OCI-LY1 (cell line): ENCODE data around the gene PLPPR2.

Experiments
- EZH2 ChIP-seq: fragments of 200-600 bp; sonication (generic), shearing (Covaris generic); IDR thresholded peaks from 2 replicates; pipeline ENCODE4 v1.8.0; 2017; ENCODE audit warnings: borderline replicate concordance, mixed run types, mild to moderate bottlenecking, antibody characterized with exemption, low read length, moderate library complexity, mixed read lengths
- TF ChIP-seq, protein P1 (sequence below): fragments of 200-600 bp; sonication (generic), shearing (Covaris generic); IDR thresholded peaks from 2 replicates; pipeline ENCODE4 v1.5.1; 2017; ENCODE audit warnings: mild to moderate bottlenecking, antibody characterized with exemption, low read length, moderate library complexity, mixed read lengths

DNA sequence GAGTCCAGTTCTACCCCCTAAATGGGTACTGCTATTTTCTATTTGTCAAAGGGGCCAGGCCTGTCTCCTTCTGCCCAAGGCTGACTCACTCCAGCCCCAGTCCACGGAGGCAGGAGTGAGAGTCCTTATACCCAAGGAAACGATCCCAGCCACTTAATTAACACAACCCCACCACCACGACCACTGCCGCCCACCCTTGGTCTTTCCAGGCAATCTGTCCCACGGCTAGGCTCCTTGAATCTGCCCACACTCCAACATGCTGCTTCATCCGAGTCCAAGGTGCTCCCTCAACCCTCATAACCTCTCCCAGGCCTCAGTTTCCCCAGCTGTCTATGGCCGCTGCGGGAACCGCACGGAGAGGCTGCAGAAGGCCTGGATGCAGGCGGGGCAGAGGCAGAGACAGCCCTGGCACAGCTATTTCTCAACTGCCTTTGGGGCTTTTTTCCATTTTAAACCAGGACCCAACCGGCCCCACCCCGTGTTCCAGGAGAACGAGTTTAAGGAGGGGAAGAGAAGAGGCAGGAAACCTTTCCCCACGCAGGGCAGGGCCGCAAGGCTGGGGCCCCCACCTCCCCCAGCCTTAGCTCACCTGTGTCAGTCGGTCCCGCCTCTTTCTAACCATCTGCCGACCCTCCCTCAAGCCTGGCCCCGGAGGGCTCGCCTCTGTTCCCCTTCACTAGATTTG lies 16.5 kb upstream of the PLPPR2 start:
- TF ChIP-seq, protein P1, sequence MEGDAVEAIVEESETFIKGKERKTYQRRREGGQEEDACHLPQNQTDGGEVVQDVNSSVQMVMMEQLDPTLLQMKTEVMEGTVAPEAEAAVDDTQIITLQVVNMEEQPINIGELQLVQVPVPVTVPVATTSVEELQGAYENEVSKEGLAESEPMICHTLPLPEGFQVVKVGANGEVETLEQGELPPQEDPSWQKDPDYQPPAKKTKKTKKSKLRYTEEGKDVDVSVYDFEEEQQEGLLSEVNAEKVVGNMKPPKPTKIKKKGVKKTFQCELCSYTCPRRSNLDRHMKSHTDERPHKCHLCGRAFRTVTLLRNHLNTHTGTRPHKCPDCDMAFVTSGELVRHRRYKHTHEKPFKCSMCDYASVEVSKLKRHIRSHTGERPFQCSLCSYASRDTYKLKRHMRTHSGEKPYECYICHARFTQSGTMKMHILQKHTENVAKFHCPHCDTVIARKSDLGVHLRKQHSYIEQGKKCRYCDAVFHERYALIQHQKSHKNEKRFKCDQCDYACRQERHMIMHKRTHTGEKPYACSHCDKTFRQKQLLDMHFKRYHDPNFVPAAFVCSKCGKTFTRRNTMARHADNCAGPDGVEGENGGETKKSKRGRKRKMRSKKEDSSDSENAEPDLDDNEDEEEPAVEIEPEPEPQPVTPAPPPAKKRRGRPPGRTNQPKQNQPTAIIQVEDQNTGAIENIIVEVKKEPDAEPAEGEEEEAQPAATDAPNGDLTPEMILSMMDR: no peak
- no peak for TF ChIP-seq EZH2
